NT2/D1 (cell line): ENCODE results near the gene ITSN1.

ENCODE experiments used
- SUZ12 ChIP-seq: IDR thresholded peaks from 2 replicates; pipeline ENCODE4 v1.6.1; 2011; ENCODE audit not compliant: insufficient read length, insufficient read depth; ENCODE audit errors: extremely low read depth
- YY1 ChIP-seq: IDR thresholded peaks from 2 replicates; pipeline ENCODE4 v1.6.1; 2011; ENCODE audit not compliant: insufficient read length, insufficient read depth
- ZNF274 ChIP-seq: IDR thresholded peaks from 2 replicates; pipeline ENCODE4 v1.6.1; 2011; ENCODE audit warnings: mild to moderate bottlenecking, low read depth, low read length

DNA sequence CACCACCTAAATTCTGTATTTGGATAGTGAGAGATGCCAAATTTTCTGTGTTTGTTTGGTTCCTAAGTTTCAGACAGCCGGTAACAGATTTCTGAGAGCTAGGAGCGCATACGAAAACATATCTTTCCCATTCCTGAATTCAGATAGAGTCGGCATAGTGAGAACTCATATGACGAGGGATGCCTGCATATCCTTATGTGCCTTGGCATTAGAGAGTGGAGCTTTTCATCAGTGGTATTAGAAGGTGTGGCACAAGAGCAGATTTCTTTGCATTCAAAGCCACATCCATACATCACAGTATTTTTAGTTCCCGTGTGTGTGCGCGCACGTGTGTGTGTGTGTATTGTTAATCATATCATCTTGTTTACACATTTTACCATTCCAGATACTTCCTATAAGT is 187.5 kb downstream of the ITSN1 start:
- TF ChIP-seq YY1 (no peak), ZNF274 (peak; percentile 56; the same call in 1 of the 2 replicates), SUZ12 (no peak)
